Measurements from ENCODE around the gene RTKN.

The RTKN gene

GRCh38 chr2:74415762-74416395, 25.9 kb downstream of the RTKN start:
- no peak for DNase-seq

- no peak for DNase-seq
Observed at GRCh38 chr2:74414881-74415761, 26.6 kb downstream of the RTKN start.

DNA sequence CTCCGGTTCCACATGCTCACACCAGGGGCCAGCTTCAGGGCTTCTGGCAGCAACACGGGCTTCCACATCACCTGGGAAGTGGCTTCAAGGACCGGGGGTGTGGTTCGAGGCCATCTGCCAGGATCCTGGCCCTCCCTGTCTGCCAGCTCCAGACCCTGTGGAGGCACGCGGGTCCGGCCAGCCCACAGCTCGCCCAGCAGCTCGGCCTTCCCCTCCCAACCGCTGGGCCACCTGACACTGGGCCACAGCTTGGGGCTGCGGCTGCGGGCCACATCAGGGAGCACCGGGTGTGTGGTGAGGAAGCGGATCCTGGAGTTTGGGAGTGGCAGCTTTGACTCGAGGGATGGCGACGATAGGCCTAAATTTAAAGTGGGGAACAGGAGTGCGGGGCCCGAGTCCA, 27.3 kb downstream of the RTKN start:
- no peak for DNase-seq

DNA sequence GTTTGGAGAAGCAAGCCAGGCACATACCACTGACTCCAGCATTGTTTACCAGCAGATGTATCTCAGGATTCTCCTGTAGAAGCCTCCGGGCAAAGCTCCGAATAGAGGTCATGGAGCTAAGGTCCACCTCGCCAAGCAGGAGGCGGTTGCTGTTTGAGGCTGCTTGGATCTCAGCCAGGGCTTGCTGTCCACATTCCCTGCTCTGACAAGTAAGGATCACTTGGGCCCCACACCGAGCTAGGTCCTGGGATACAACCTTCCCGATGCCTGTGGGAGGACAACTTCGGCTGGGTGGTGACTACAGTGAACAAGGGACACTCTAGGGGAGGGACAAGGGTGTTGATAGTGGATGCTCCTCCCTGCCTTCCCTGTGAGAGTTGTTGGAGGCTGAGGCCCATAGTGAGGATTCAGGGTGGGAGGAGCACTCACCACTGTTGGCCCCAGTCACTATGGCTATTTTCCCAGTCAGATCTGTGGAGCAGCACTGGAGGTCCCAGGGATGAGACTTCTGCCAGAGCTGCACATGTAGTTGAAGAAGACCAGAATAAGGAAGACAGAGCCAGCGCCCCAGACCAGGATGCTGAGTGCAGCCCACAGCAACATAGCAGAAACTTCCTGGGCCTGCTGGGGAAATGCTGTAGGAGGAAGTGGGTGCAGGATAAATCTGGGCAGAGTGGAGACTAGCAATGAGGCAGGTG, 28.6 kb downstream of the RTKN start:
- no peak for DNase-seq

- no peak for DNase-seq
Observed at GRCh38 chr2:74407682-74408081, 34.1 kb downstream of the RTKN start.

GRCh38 chr2:74406035-74406434, 35.7 kb downstream of the RTKN start:
- no peak for DNase-seq

- no peak for DNase-seq
Observed at GRCh38 chr2:74401891-74402290, 39.8 kb downstream of the RTKN start.

DNA sequence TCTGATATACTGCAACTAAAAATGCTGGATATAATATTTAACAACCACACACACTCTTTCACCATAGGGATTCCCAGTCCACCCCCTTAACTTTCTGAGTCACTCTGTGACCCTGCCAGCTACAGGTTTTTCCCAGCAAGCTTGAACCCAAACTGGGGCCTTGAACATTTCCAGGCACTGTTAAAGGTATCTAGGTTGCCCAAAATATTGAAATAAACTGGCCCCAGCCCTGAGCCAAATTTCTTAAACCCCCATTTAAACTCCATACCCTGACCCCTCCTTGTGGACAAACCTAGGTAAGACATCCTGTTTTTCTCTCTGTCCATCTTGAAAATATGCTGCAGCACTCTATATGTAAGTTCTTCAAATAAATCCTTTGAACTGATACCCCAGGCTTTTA, 42.0 kb downstream of the RTKN start:
- peak; percentile 15 for DNase-seq

- DNase-seq = no peak
Observed at GRCh38 chr2:74396149-74396548, 45.6 kb downstream of the RTKN start.

- DNase-seq = no peak
Observed at GRCh38 chr2:74393525-74393924, 48.2 kb downstream of the RTKN start.

- DNase-seq = no peak
Observed at GRCh38 chr2:74392449-74392743, 49.3 kb downstream of the RTKN start.

DNA sequence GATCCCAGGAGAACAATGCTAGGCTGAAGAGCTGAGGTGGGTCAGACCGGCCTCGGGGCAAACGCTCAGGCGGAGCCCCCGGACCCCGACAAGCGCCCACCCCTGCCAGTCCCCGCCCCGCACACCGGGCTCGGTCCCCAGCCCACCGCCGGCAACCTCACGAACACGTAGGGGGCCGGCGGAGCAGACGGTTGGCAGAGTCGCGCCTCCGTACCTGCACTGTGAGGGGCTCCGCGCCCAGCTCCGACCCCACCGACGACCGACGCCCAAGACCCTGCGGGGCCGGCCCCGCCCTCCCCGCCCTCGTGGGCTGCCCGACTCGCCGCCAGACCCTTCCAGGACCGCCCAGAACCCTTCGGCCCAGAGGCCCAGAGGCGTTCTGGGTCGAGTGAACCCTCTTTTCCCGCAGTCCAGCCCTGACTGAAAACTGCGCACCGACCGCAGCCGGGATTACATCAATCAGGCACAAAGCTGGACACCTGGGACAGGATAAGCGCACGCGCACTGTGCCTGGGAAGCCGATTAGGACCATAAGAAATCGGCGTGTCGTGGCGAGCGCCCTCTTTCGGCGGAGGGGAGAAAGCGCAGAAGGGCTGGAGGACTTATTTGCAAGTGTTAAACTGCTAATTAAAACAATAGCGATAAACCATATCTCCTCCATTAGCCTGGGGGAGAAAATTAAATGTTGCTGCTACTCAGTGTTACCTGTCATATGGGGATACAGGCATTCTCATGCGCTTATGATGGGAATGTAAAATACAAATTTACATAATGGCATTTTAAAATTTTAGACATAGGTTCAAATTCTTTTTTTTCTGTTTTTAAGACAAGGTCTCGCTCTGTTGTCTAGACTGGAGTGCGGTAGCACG, 49.9 kb downstream of the RTKN start:
- DNase-seq = peak; percentile 92

GRCh38 chr2:74391209-74391579, 50.5 kb downstream of the RTKN start:
- DNase-seq = peak; percentile 55

- no peak for DNase-seq
Observed at GRCh38 chr2:74390606-74391005, 51.1 kb downstream of the RTKN start.

- no peak for DNase-seq
Observed at GRCh38 chr2:74387346-74387745, 54.4 kb downstream of the RTKN start.

DNA sequence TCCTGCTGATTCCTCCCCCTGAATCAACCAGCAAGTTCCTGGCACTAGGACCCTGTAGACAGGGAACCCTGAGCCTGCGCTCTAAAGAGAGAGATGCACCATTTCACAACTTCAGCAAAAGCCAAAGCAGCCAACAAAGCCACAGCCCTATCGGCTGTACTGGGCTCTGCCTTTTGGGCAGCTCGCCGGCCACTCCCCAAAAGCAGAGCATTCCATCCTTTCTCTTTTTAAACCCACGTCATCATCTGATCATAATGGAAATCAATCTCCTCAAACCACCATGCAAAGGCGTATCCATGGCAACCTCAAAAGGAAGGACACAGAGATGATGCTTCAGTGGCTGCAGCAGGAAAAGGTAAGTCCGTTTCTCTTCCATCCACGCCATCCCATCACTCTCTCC, 56.3 kb downstream of the RTKN start:
- DNase-seq = no peak

DNA sequence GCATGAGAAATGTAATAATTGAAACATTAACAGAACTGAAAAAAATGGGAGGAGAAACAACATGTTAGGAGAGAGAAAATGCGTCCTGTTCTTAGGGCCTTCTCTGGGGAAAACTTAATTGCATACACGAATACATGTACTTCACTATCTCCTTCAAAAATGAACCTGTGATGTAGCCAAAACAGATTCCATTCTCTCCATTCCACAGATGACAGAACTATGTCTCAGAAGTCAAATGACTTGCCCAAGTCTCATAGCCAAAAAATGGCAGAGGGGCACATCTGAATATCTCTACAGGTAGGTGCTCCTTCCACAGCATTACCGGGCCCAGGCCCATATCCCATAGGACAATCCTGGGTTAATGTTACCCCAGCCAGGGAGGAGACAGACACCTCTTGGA, 57.7 kb downstream of the RTKN start:
- no peak for DNase-seq

DNA sequence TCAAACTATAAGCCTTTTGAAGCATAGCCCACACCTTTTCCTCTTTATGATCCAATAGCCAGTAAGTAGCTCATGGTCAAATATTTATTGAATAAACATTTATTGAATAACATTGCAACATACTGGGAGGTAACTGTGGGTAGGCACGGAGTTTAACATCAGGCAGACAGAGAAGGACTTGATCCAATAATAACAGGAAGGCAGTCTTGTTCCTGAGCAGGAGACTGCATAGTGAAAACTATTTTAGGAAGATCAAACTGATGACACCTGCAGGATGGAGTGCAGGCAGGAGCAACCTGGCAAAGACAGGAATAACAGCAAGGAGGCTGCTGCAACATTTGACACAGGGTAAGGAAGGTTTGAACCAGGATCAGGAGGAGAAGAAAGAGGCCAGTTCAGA, 58.5 kb downstream of the RTKN start:
- no peak for DNase-seq

DNA sequence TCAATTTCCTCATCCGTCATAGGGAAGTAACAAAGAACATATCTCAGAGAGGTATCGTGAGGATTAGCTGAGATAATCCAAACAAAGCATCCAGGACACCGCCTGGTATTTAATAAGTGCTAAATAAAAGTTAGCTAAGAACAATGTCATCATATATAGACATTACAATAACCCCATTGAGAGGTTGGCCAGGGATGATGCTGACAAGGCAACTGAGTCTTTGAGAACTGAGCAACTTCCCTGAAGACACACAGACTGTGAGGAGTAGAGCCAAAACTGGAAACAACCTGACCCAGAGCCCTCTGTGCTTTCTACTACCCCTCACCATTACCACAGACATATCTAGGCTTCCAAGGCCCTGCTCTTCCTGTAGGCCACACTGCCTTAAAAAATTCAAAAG, 60.0 kb downstream of the RTKN start:
- DNase-seq = no peak

DNA sequence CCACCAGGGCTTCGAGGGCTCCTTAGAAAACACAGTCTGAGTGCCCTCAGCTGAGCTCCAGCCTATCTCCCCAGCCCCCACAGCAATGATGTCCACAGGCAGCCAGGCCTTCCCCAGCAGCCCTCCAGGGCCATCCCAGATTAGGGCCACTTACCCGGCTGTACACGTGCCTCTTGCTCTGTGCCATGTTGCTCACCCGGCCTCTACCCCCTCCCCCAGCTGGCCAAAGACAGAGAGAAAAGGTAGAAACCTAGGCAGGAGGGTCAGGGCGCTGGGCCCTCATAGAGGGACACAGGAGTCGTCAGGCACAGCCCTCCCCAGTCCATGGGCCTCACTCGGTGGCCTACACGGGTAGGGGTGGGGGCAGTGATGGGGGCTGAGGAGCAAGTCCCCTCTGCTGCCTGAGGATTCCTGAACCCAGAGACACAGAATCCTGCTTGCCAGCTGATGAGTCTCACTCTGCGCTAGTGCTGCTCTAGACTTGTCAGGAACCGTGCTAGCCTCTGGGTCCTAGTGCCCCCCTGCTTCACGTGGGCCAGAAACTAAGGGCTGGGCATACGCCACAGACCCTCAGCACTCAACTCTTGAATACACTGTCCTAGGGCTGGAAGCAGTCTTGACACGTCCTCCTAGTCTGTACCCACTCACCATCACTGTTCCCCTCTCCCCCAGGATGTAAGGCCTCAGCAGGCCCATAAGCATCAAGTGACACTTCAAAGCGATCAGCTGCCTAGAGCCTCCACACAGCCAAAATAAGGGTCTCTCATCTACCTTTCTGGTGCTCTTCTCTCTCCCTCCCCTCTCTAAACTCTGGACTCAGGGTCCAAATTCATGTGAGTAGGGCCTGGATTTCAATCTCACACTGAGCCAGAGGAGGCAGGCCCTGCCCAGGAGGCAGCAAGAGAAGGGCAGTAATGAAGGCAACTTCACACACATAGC, 61.6 kb downstream of the RTKN start, which contains the start of gene DCTN1:
Gene DCTN1, minus strand, starts transcription at position 461 of the 939 bp plus-strand sequence. Its CDS starts 274 bp downstream, at position 187.
- no peak for DNase-seq

DNA sequence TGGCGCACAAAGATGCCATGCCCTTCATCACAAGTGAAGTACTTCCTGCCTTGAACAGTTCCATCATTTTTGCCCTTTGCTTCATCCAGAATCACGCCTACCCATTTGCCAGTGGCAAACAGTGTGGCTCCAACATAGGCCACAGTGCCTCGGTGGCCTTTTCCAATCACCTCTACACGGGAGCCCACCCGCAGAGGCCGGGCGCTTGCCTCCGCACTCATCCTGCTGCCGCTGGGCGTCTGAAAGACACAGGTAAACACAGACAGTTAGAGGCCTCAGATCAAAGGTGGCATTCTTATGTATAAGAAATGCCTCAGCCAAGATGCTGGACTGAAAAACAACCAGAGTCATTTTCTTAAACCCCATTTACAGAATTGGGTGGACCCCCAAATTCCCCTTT, 63.7 kb downstream of the RTKN start:
- DNase-seq = no peak

GRCh38 chr2:74375838-74376237, 65.9 kb downstream of the RTKN start:
- no peak for DNase-seq
